Measurements from ENCODE around the gene SNRPA. TPM values are rescaled to one million over a fixed set of nuclear protein-coding genes. Genes with fewer than 3 reads are reported as not detected.
"Not testable (repeated sequence)": the region's sequence is repeated elsewhere in the genome, so short reads cannot be mapped to it uniquely, and the experiment has no call there.

SNRPA gene
- polyA plus RNA-seq, 2 donors: 48.9 to 58.1 TPM

DNA sequence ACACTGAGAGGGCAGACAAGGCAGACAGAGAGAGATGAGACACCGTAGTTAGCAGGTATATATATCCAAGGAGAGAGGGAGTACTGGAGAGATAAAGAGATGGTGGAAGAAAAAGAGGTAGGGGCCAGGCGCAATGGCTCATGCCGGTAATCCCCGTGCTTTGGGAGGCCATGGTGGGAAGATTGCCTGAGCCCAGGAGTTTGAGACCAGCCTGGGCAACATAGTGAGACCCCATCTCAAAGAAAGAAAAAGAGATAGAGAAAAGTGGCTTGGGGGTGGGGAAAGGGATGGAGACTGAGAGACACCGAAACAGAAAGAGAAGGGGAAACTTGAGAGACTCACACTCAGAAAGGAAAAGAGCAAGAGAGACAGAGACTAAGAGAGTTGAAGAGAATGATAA lies 29.6 kb downstream of the SNRPA start:
- no peaks in the 10 kb centered on the region for H3K9me3 ChIP-seq (ENCODE audit: control insufficient read depth in 2 of 2, insufficient read depth in 1 of 2, low read depth in 1 of 2, low read length in 1 of 2)
- peaks cover 0 to 9% of the 10 kb centered on the region in 2 donors for H3K4me1 ChIP-seq (ENCODE audit: control insufficient read depth in 2 of 2, insufficient read depth in 2 of 2, low read length in 1 of 2)
- no peak overlapping the region for H3K27ac ChIP-seq (ENCODE audit: low read depth in 2 of 2, low read length in 1 of 2)
- H3K4me3 ChIP-seq (ENCODE audit: low read depth in 1 of 2, low read length in 2 of 2): no peak overlapping the region
- H3K27me3 ChIP-seq (ENCODE audit: control insufficient read depth in 1 of 2, insufficient read depth in 2 of 2, low read length in 2 of 2): no peaks in the 10 kb centered on the region
- peaks cover 0 to 9% of the 10 kb centered on the region in 2 donors for H3K36me3 ChIP-seq (ENCODE audit: control insufficient read depth in 2 of 2, insufficient read depth in 2 of 2, low read length in 1 of 2)
- 95% methylated on average over 5 of the region's 5 CpGs for WGBS, 2 donors

DNA sequence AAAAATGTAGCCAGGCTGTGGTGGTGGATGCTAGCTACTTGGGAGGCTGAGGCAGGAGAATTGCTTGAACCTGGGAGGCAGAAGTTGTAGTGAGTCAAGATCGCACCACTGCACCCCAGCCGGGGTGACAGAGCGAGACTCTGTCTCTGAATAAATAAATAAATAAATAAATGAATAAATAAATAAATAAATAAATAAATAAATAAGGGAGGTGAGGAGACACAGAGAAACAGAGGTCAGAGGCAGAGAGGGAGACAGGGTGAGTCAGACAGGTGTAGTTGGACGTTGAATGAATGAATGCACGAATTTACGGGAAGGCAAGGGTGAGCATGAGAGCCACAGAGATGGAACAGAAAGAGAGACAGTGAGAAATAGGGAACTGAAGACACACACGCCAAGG lies 30.1 kb downstream of the SNRPA start:
- H3K27ac ChIP-seq (ENCODE audit: low read depth in 2 of 2, low read length in 1 of 2): no peak overlapping the region
- WGBS, 2 donors: 95 to 96% methylated on average over 7 of the region's 7 CpGs

DNA sequence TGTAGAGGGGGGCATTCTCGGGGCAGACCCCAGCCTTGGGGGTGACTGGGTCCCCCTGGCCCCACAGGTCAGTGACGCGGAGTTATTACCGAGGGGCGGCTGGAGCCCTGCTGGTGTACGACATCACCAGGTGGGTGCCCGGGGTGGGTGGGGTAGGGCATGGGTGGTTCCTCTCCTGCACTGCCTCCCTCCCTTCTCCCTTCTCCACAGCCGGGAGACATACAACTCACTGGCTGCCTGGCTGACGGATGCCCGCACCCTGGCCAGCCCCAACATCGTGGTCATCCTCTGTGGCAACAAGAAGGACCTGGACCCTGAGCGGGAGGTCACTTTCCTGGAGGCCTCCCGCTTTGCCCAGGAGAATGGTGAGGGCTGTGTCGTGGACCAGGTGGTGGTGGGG lies 32.7 kb downstream of the SNRPA start:
- 92% methylated on average over 14 of the region's 14 CpGs for WGBS, 2 donors
- Histone ChIP-seq H3K27me3 (ENCODE audit: control insufficient read depth in 1 of 2, insufficient read depth in 2 of 2, low read length in 2 of 2) (no peaks in the 10 kb centered on the region), H3K4me3 (ENCODE audit: low read depth in 1 of 2, low read length in 2 of 2) (no peak overlapping the region), H3K36me3 (ENCODE audit: control insufficient read depth in 2 of 2, insufficient read depth in 2 of 2, low read length in 1 of 2) (peaks cover 0 to 16% of the 10 kb centered on the region in 2 donors), H3K27ac (ENCODE audit: low read depth in 2 of 2, low read length in 1 of 2) (no peak overlapping the region), H3K9me3 (ENCODE audit: control insufficient read depth in 2 of 2, insufficient read depth in 1 of 2, low read depth in 1 of 2, low read length in 1 of 2) (no peaks in the 10 kb centered on the region), H3K4me1 (ENCODE audit: control insufficient read depth in 2 of 2, insufficient read depth in 2 of 2, low read length in 1 of 2) (peaks cover 0 to 4% of the 10 kb centered on the region in 2 donors)

More for the DNA sequence above, 30.1 kb downstream of the SNRPA start:
- Histone ChIP-seq H3K36me3 (ENCODE audit: control insufficient read depth in 2 of 2, insufficient read depth in 2 of 2, low read length in 1 of 2) (peaks cover 0 to 10% of the 10 kb centered on the region in 2 donors), H3K4me1 (ENCODE audit: control insufficient read depth in 2 of 2, insufficient read depth in 2 of 2, low read length in 1 of 2) (peaks cover 0 to 9% of the 10 kb centered on the region in 2 donors), H3K27me3 (ENCODE audit: control insufficient read depth in 1 of 2, insufficient read depth in 2 of 2, low read length in 2 of 2) (no peaks in the 10 kb centered on the region), H3K4me3 (ENCODE audit: low read depth in 1 of 2, low read length in 2 of 2) (no peak overlapping the region), H3K9me3 (ENCODE audit: control insufficient read depth in 2 of 2, insufficient read depth in 1 of 2, low read depth in 1 of 2, low read length in 1 of 2) (no peaks in the 10 kb centered on the region)

DNA sequence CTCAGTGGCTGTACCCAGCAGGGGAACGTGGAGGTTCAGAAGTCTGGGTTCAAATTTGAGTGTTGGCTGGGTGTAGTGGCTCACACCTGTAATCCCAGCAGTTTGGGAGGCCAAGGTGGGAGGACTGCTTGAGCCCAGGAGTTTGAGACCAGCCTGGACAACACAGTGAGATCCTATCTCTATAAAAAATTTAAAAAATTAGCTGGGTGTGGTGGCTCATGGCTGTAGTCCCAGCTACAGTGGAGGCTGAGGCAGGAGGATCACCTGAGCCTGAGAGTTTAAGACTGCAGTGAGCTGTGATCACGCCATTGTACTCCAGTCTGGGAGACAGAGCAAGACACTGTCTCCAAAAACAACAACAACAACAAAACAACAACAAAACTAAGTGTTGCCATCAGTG lies 33.1 kb downstream of the SNRPA start:
- not testable (repeated sequence) for H3K27ac ChIP-seq (ENCODE audit: low read depth in 2 of 2, low read length in 1 of 2); H3K4me1 ChIP-seq (ENCODE audit: control insufficient read depth in 2 of 2, insufficient read depth in 2 of 2, low read length in 1 of 2); H3K9me3 ChIP-seq (ENCODE audit: control insufficient read depth in 2 of 2, insufficient read depth in 1 of 2, low read depth in 1 of 2, low read length in 1 of 2); H3K4me3 ChIP-seq (ENCODE audit: low read depth in 1 of 2, low read length in 2 of 2); H3K27me3 ChIP-seq (ENCODE audit: control insufficient read depth in 1 of 2, insufficient read depth in 2 of 2, low read length in 2 of 2)
- 92 to 96% methylated on average over 2 of the region's 2 CpGs for WGBS, 2 donors
- H3K36me3 ChIP-seq (ENCODE audit: control insufficient read depth in 2 of 2, insufficient read depth in 2 of 2, low read length in 1 of 2): peaks cover 0 to 16% of the 10 kb centered on the region in 2 donors

DNA sequence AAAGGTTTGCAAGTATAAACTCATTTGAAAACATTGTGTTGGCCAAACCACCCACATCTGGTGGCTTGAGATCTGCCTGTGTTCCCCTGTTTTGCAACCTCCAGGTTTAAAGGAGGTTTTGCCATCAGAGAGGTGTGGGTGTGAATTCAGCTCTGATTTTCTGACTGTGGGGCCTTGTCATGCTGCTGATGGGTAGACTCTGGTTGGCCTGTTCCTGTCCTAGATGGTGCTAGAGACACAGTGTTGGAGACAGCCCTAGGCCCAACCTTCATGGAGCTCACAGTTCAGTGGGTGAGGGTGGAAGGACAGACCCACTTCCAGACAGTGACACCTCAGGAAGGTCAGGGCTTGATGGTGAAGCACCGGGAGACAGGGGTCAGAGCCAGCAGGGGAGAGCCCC lies 34.5 kb downstream of the SNRPA start:
- Histone ChIP-seq H3K9me3 (ENCODE audit: control insufficient read depth in 2 of 2, insufficient read depth in 1 of 2, low read depth in 1 of 2, low read length in 1 of 2) (no peaks in the 10 kb centered on the region), H3K27me3 (ENCODE audit: control insufficient read depth in 1 of 2, insufficient read depth in 2 of 2, low read length in 2 of 2) (no peaks in the 10 kb centered on the region), H3K4me1 (ENCODE audit: control insufficient read depth in 2 of 2, insufficient read depth in 2 of 2, low read length in 1 of 2) (no peaks in the 10 kb centered on the region), H3K27ac (ENCODE audit: low read depth in 2 of 2, low read length in 1 of 2) (no peak overlapping the region), H3K36me3 (ENCODE audit: control insufficient read depth in 2 of 2, insufficient read depth in 2 of 2, low read length in 1 of 2) (peaks cover 0 to 14% of the 10 kb centered on the region in 2 donors), H3K4me3 (ENCODE audit: low read depth in 1 of 2, low read length in 2 of 2) (no peak overlapping the region)
- 75% methylated on average over 1 of the region's 1 CpG for WGBS, 2 donors

DNA sequence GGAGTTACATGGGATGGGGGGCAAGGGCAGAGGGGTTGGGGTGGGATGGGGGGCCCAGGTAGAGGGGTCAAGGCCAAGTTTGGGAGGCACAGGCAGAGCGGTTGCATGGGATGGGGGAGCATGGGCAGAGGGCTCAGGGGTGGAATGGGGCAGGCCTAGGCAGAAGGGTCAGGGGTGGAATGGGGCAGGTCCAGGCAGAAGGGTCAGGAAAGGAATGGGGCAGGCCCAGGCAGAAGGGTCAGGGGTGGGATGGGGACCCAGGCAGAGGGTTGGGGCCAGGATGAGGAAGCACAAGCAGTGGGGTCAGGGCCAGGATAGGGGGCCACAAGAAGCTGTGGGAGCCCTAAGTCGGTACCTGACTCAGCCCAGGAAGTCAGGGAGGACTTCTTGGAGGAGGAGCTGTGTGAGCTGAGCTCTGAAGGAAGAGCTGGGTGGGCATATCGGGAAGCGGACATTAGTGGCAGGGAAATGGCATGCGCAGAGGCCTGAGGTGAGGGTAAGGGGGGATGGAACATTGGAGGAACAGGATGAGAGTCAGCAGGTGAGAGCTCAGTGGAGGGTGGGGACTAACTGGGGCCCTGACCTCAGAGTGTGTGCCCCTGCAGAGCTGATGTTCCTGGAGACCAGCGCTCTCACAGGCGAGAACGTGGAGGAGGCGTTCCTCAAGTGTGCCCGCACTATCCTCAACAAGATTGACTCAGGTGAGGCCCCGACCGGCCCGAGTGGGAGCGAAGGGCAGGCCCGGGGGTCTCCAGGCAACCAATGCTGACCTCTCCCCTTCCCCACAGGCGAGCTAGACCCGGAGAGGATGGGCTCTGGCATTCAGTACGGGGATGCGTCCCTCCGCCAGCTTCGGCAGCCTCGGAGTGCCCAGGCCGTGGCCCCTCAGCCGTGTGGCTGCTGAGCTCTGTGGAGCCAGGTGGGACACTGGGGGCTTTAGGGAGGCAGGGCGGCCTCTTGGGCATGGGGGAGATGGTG lies 35.3 kb downstream of the SNRPA start:
- Histone ChIP-seq H3K27ac (ENCODE audit: low read depth in 2 of 2, low read length in 1 of 2) (no peak overlapping the region), H3K36me3 (ENCODE audit: control insufficient read depth in 2 of 2, insufficient read depth in 2 of 2, low read length in 1 of 2) (peaks cover 0 to 14% of the 10 kb centered on the region in 2 donors)

DNA sequence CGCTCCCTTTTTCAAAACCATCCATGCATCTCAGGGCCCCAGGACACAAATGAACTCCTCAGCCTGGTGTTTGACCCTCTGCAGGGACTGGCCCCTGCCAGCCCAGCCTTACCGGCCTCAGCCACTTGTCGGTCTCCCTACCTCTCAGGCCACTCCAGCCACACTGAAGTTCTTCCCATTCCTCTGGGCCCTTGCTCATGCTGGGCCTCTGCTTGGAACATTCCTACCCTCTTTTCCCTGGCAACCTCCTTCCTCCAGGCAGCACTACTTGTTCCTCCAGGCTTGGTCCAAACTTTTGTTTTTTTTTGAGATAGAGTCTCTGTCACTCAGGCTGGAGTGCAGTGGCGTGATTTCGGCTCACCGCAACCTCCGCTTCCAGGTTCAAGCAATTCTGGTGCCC lies 40.3 kb downstream of the SNRPA start:
- peaks cover 0 to 5% of the 10 kb centered on the region in 2 donors for H3K36me3 ChIP-seq (ENCODE audit: control insufficient read depth in 2 of 2, insufficient read depth in 2 of 2, low read length in 1 of 2)

More for the DNA sequence above, 35.3 kb downstream of the SNRPA start:
- Histone ChIP-seq H3K4me1 (ENCODE audit: control insufficient read depth in 2 of 2, insufficient read depth in 2 of 2, low read length in 1 of 2) (no peaks in the 10 kb centered on the region), H3K27me3 (ENCODE audit: control insufficient read depth in 1 of 2, insufficient read depth in 2 of 2, low read length in 2 of 2) (no peaks in the 10 kb centered on the region), H3K9me3 (ENCODE audit: control insufficient read depth in 2 of 2, insufficient read depth in 1 of 2, low read depth in 1 of 2, low read length in 1 of 2) (no peaks in the 10 kb centered on the region), H3K4me3 (ENCODE audit: low read depth in 1 of 2, low read length in 2 of 2) (no peak overlapping the region)
- 90 to 93% methylated on average over 25 of the region's 25 CpGs for WGBS, 2 donors

DNA sequence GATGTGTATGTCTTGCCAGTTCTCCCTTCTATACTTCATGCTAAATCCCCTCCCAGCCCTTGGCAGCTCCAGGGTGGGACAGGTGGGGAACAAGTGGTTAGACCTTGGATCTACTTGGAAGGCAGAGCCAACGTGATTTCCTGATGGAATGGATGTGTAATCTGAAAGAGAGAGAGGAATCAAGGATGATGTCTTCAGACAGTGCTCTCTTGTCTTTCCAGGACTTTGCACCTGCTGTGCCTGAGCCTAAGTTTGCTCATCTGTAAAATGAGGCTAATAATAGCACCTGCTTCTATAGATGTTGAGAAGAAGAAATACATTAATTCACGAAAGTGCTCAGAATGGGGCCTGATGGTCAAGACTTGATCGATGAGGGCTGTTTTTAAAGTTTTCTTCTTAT lies 41.0 kb downstream of the SNRPA start:
- Histone ChIP-seq H3K9me3 (ENCODE audit: control insufficient read depth in 2 of 2, insufficient read depth in 1 of 2, low read depth in 1 of 2, low read length in 1 of 2) (no peaks in the 10 kb centered on the region), H3K4me3 (ENCODE audit: low read depth in 1 of 2, low read length in 2 of 2) (no peak overlapping the region), H3K36me3 (ENCODE audit: control insufficient read depth in 2 of 2, insufficient read depth in 2 of 2, low read length in 1 of 2) (no peaks in the 10 kb centered on the region), H3K27ac (ENCODE audit: low read depth in 2 of 2, low read length in 1 of 2) (no peak overlapping the region), H3K27me3 (ENCODE audit: control insufficient read depth in 1 of 2, insufficient read depth in 2 of 2, low read length in 2 of 2) (no peaks in the 10 kb centered on the region), H3K4me1 (ENCODE audit: control insufficient read depth in 2 of 2, insufficient read depth in 2 of 2, low read length in 1 of 2) (no peaks in the 10 kb centered on the region)
- WGBS, 2 donors: 57 to 60% methylated on average over 3 of the region's 3 CpGs

More for the DNA sequence above, 40.3 kb downstream of the SNRPA start:
- WGBS, 2 donors: 80 to 93% methylated on average over 7 of the region's 7 CpGs
- Histone ChIP-seq H3K9me3 (ENCODE audit: control insufficient read depth in 2 of 2, insufficient read depth in 1 of 2, low read depth in 1 of 2, low read length in 1 of 2) (no peaks in the 10 kb centered on the region), H3K4me1 (ENCODE audit: control insufficient read depth in 2 of 2, insufficient read depth in 2 of 2, low read length in 1 of 2) (no peaks in the 10 kb centered on the region), H3K27ac (ENCODE audit: low read depth in 2 of 2, low read length in 1 of 2) (no peak overlapping the region), H3K27me3 (ENCODE audit: control insufficient read depth in 1 of 2, insufficient read depth in 2 of 2, low read length in 2 of 2) (no peaks in the 10 kb centered on the region), H3K4me3 (ENCODE audit: low read depth in 1 of 2, low read length in 2 of 2) (no peak overlapping the region)

DNA sequence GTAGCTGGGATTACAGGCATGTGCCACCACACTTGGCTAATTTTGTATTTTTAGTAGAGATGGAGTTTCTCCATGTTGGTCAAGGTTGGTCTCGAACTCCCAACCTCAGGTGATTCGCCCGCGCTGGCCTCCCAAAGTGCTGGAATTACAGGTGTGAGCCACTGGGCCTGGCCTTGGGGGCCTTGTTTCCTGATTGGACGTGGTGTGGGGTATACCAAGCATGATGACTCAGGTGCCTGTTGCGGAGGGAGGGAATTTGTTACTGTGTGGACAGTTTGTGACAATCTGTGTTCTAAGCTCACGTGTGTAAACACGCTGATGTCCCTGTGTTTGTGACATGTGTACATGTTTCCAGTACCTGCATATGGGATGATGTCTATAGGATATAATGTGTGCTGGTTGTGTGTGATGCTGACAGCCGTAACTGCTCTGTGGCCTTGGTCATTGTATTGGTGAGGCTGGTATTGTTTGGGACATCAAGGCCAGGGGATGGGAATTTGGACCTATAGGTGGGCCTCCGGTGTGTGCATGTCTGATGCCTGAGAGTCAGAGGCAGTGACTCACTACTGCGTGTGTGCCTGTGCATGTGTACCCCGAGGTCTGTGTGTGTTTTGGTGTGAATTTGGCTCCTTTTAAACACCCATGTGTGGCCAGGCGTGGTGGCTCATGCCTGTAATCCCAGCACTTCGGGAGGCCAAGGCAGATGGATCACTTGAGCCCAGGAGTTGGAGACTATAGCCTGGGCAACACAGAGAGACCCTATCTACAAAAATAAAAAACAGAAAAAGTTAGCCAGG lies 46.4 kb downstream of the SNRPA start:
- Histone ChIP-seq H3K27me3 (ENCODE audit: control insufficient read depth in 1 of 2, insufficient read depth in 2 of 2, low read length in 2 of 2) (no peaks in the 10 kb centered on the region), H3K4me3 (ENCODE audit: low read depth in 1 of 2, low read length in 2 of 2) (no peak overlapping the region), H3K4me1 (ENCODE audit: control insufficient read depth in 2 of 2, insufficient read depth in 2 of 2, low read length in 1 of 2) (peaks cover 14 to 18% of the 10 kb centered on the region in 2 donors), H3K36me3 (ENCODE audit: control insufficient read depth in 2 of 2, insufficient read depth in 2 of 2, low read length in 1 of 2) (peaks cover 0 to 17% of the 10 kb centered on the region in 2 donors), H3K9me3 (ENCODE audit: control insufficient read depth in 2 of 2, insufficient read depth in 1 of 2, low read depth in 1 of 2, low read length in 1 of 2) (no peaks in the 10 kb centered on the region), H3K27ac (ENCODE audit: low read depth in 2 of 2, low read length in 1 of 2) (peak overlapping the region; percentile 89 to 90)
- WGBS, 2 donors: 88 to 90% methylated on average over 14 of the region's 14 CpGs
